Measurements from ENCODE around the gene IER3.
"Not testable (repeated sequence)": the region's sequence is repeated elsewhere in the genome, so short reads cannot be mapped to it uniquely, and the experiment has no call there.

The IER3 gene

GRCh38 chr6:30767944-30768301, 23.6 kb upstream of the IER3 start:
- DNase-seq: no peak

- no peak for DNase-seq
These were observed 23.0 kb upstream of the IER3 start for GRCh38 chr6:30767158-30767943.

DNA sequence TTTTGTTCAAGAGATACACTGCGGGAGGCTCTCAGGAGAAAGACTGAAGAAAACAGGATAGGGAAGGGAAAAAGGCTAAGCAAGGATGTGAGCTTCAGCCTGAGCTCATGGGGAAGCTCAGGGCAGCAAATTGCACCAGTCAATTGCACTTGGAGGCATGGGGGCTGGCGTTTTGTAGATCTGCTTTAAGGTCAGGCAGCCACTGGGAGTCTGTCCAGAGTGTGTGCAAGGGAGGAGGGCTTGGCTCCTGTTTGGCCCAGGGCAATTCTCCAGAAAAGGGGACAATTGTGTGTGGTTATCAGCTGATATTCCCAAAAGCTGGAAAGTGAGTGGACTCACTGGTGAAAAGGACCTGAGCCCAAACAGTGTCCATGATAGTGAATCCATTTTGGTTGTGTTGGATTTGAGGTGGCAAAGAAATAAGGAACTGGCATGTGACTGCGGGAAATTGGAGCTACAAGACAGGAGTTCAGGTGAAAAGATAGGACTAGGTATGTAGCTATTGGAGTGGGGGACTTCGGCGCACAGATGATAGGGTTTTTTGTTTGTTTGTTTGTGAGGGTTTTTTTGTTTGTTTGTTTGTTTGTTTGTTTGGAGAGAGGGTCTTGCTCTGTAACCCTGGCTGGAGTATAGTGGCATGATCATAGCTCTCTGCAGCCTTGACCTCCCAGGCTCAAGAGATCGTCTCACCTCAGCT, 22.3 kb upstream of the IER3 start:
- no peak for DNase-seq

DNA sequence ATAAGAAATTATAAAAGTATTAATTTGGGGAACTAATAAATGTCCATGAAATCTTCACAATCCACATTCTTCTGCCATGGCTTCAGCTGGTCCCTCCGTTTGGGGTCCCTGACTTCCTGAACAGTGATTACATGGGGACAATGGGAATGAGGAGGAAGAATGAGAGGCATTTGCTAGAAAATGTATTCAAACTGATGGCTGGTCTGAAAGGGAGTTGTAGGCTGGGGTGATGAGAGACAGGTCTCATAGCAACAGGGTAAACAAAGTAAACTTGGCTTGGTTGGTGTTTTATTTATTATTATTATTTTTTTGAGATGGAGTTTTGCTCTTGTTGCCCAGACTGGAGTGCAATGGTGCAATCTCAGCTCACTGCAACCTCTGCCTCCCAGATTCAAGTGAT, 21.1 kb upstream of the IER3 start:
- DNase-seq: not testable (repeated sequence)

DNA sequence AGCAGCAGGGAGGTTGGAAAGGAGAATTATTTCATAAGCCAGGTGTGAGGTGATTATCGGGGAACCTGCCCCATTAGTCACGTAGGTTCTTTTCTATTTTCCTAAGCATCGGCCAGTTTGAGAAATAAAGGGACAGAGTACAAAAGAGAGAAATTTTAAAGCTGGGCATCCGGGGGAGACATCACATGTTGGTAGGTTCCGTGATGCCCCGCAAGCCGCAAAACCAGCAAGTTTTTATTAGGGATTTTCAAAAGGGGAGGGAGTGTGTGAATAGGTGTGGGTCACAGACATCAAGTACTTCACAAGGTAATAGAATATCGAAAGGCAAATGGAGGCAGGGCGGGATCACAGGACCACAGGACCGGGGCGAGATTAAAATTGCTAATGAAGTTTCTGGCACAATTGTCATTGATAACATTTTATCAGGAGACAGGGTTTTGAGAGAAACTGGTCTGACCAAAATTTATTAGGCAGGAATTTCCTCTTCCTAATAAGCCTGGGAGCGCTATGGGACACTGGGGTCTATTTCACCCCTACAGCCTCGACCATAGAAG, 20.2 kb upstream of the IER3 start:
- not testable (repeated sequence) for DNase-seq

GRCh38 chr6:30763618-30764489, 19.5 kb upstream of the IER3 start:
- DNase-seq: no peak

DNA sequence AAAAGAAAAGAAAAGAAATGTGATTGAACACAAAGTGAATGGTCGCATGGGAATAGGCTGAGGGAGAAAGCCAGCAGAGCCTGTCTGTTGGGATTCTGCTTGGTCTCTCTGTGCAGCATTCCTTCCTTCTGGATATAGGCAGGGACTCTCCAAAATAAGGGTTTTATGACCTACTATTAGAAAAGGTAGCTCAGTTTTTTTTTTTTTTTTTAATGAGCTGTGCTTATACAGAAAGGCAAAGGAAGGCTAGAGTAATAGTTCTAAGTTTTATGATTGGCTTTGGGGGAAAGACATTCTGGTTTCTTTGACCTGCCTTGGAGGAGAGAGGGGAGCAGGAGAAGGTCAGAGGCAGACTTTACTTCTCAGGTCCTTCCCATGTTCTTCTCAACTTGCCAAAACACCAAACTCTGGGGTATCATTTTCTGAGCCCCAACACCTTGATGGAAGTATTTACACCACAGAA, 18.8 kb upstream of the IER3 start:
- no peak for DNase-seq

DNA sequence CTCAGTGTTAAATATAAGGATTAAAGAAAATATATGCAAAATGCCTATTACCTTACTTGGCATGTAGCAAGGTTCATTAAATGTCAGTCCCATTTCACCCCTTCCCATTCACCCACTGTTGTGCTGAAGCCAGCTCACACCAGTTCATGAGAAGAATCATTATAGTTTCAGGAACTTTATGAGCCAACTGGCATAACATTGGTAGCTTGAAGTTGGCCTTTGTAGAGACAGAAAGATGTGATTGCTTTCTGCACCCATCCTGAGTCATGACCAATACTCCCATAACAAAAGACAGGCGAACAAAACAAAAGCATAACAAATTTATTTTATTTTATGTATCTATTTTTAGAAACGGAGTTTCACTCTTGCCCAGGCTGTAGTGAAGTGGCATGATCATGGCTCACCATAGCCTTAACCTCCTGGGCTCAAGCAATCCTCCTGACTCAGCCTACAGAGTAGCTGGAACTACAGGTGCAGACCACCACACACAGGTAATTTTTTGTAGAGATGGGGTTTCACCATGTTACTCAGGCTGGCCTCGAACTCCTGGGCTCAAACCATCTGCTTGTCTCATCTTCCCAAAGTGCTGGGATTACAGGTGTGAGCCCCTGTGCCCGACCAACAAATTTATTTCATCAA, 17.6 kb upstream of the IER3 start:
- DNase-seq: no peak

- no peak for DNase-seq
These were observed 16.2 kb upstream of the IER3 start for GRCh38 chr6:30760549-30760948.

GRCh38 chr6:30759575-30760239, 15.4 kb upstream of the IER3 start:
- DNase-seq: no peak

- DNase-seq: no peak
These were observed 13.0 kb upstream of the IER3 start for GRCh38 chr6:30757261-30757904.

- not testable (repeated sequence) for DNase-seq
These were observed 12.2 kb upstream of the IER3 start for GRCh38 chr6:30756405-30757003.

DNA sequence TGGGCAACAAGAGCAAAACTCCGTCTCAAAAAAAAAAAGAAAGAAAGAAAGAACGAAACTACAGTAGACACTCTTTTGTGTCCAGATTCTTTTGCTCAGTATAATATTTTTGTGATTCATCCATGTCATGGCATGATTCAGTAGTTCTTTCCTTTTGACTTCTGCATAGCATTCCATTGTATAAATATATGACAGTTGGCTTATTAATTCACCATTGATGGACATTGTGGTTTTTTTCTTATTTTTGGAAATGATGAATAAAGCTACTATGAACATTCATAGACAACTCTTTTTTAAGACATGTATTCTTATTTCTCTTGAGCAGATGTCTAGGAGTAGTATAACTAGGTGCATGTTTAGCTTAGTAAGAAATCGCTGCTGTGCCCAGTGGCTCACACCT, 10.3 kb upstream of the IER3 start:
- DNase-seq: no peak

GRCh38 chr6:30752157-30752927, 8.0 kb upstream of the IER3 start:
- DNase-seq: no peak

DNA sequence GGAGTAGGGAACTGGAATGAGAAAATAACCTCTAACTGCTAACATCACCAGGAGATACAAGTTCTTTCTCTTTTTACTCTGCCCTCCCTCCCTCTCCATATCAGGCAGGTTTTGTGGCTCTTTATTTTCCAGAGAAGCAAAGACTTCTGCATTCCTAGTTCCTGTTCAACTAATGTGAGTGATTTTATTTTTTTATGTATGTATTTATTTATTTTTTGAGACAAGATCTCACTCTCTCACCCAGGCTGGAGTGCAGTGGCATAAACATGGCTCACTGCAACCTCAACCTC, 6.0 kb upstream of the IER3 start:
- no peak for DNase-seq

- no peak for DNase-seq
These were observed 5.4 kb upstream of the IER3 start for GRCh38 chr6:30749554-30750378.

DNA sequence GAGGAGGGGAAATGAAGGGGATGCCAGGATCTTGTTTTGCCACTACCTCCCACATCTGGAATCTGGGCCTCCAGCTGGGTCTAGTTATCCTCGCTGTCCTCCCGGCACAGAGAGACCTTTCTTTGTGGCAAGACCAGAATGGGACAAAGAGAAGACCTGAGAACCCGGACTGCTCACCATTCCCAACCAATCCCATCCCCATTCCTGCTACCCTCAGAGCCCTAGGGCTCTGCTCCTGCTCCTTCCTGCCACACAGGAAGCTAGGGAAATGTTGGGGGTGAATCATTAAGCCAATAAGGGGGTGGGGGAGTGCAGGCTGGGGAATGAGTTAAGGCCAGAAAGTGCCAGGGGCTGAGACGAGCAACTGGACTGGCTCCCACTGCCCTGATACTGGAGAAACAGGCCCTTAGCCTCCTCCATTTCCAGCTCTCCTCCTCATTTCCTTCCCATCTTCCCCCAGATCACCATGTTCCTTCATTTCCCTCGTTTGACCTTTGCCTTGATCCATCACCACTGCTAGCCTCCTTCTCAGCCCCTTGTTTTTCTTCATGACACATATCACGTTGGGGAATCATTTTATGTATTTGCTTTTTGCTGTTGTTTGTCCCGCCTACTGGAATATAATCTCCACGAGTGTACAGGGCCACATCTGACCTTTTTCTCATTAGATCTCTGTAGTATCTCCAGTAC, 4.6 kb upstream of the IER3 start:
- no peak for DNase-seq

GRCh38 chr6:30747902-30748769, 3.8 kb upstream of the IER3 start:
- no peak for DNase-seq

All from NCI-H510A (cell line).